Stimulated activated CD8-positive, alpha-beta memory T cell treated with anti-CD3 and anti-CD28 coated beads, Interleukin-7, amount 100 ng/mL, for 48 hours (primary cell): Measurements from ENCODE around the gene GFRA1.

Experiments
- DNase-seq, 2 donors: peaks; one replicate each; pipeline ENCODE4 v3.0.0-alpha.2; 2020; ENCODE audit warnings: low read depth in 1 of 2; ENCODE audit errors: extremely low read depth in 1 of 2

The GFRA1 gene

GRCh38 chr10:116271593-116272439 lies 1.2 kb downstream of the GFRA1 start:
- DNase-seq, result no peak

DNA sequence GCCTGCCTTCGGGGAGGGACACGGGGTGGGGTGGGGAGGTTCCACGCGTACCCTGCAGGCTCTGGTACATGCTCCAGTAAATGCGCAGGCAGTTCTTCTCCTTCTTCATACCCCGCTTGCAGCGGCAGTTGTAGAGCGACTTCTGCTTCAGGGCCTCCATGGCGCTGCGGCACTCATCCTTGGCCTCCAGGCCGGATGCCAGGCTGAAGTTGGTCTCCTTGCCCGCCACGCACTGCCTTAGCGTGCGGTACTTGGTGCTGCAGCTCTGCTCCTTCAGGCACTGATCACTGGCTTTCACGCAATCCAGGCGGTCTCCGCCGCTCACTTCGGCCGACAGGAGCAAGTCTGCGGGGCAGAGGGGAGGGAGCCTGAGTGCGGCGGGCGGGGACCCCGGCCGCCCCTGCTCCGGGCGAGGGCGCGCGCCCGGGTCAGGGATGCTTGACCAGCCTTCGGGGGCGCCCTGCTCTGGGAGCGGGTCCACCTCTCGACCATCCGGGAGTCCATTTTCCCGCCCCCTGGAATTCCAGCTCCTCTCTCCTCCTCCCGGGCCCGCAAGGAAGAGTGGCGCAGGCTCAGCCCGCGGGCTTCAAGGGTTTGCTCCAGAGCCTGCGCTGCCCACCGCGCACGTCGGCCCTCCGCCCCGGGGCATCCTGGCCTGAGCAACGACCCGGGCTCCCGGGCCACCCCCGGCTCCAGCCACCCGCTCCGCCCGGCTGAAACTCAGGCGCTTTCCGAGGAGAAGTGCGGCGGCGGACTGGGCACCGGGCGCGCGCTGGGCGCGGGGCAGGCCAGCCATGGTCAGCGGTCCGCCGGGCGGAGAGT lies 2.0 kb downstream of the GFRA1 start:
- DNase-seq, result no peak

GRCh38 chr10:116270126-116270770 lies 2.8 kb downstream of the GFRA1 start:
- no peak for DNase-seq

GRCh38 chr10:116269619-116270018 lies 3.4 kb downstream of the GFRA1 start:
- DNase-seq, result no peak

DNA sequence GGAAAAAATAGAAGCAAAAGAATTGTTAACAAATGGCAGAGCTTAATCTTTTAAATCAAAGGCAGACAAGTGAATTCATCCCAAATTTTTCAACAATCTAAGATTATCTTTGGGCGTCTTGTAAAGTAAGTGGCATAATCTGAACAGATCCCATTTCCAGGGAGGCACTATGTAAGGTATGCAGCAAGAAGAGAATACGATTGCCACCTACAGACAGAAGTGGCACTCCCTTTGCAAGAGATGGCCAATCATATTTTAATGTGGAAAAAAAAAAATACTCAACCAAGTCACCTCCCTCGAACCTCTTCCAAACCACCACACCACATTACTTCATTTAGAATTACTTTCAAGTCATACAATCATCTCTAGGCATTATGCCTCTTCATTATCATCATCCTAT lies 4.0 kb downstream of the GFRA1 start:
- DNase-seq, result no peak

DNA sequence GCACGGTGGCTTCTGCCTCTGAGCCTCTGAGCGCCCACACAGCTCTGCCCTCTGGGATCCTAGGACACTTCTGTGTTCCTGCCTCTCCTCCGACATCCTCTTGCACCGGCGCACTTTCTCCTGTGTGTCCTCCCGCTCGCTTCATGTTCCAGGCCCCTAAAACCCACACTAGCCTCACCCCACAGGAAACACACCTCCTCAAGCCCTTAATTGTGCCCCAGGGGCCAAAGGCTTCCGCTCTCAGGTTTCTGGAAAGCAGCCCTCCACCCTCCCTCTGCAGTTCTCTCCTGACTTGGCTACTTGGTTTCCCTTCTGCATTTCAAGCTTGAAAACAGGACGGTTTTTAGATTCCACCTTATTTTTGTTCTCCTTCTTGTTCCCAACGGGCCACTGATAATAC lies 7.3 kb downstream of the GFRA1 start:
- no peak for DNase-seq

GRCh38 chr10:116263870-116264655 lies 8.9 kb downstream of the GFRA1 start:
- DNase-seq, result no peak

DNA sequence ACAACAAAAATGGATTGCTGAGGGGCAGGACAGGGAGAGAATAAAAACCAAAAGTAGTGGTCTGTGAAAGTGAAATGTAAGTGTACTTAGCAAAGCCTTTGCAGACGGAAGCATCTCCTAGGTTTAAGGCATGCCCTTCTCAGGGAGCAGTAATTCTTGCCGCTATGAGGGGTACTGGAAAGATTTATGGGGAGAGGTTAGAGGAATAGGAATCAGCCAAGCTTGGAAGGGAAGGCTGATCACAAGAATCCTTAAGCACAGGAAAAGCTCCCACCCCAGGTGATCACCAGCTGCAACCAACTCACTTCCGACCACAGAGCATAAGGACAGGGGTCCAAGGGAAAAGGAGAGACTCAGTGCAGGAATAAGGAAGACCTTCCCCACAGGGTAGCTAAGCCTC lies 10.3 kb downstream of the GFRA1 start:
- DNase-seq, result no peak

DNA sequence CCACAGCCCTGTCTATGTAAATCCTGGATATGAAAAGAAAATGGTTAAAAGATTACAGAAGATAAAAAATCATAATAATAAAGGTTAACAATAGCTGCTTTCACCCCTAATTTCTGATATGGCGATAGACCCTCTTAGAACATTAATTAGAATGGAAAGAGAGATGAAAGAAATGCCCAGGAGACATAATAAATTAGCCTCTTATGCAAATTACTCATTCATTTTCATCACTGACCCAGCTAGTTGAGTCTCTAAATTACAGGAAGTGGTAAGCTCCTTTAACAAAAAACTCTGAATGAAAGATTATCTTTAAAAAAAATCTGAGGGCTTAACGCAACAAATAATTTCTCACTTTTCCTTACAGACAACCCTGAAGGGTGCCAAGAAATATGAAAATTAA lies 12.4 kb downstream of the GFRA1 start:
- DNase-seq, result no peak

DNA sequence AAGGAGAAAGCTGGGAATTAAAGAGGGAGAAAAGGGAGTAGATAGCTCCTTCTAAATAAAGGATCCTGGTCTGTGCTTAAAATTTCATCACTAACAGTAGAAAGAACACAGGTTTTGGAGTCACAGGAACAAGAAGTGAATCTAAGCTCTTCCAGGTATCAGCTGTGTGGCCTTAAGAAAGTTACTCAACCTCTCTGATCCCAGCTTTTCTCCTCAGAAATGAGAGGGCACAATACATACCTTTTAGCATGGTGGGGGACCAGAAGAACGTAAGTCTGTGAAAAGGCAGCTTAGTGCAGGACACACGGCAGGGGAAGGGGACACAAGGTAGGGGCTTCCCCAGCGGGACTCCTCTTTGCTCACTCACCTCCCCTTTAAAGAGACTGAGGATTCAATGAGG lies 13.4 kb downstream of the GFRA1 start:
- no peak for DNase-seq

GRCh38 chr10:116257785-116258184 lies 15.2 kb downstream of the GFRA1 start:
- DNase-seq, result no peak

DNA sequence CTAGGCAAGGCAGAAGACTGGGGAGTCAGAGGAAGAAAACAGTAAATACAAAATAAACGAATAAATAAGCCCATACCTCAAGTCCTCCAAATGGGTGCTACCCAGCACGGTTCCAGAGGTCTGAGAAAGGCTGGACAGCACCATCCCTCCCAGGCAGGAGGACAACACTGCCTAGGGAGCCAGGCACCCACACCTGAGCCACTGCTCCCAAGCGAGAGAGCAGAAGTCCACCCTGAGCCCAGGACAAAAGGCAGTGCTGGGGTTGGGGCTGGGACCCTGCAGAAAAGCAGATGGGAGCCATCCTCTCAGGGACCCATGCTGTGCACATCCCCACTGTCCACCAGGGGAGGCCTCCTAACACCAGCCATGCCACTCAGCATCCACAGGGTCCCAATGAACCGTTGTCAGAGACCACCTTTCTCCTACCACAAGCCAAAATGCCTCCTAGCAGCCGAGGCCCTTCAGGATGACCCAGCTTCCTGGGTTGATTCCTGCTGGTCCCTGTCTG lies 16.2 kb downstream of the GFRA1 start:
- no peak for DNase-seq

DNA sequence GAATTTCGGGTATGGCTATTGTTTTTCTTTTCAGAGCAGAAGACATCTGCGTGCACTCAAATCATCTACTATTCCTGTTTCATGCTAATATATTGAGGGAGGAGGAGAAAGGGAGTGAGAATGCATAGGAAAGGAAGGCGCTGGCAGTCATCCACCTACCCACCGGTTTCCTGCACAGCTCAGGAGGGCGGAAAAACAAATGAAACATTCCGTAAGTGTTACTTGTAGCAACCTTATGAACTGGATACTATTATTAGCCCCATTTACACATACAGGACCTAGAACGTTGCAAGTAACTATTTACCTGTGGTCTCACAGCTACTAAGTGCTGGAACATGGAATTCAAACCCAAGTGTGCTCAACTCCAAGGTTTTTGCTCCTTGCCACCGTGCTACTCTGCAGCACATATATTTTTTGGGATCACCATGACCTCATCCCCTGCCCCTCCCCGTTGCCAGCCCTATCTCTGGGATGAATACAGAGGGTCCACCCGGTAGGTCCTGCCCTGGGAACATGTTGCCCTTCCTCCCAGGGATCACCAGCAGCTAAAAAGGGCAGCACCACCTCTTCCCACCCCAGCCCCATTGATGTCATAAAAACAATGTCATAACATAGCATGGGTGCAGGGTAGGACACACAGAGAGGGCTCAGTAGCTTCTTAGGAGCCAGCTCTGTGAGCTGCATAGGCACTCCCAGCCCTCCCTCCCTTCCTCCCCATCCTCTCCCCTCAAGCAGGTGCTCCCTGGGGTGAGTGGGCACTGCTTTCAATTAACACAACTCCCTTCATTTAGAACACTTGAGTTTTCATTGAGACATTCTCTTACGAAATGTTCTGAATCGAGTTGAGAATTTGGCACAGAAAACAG lies 16.9 kb downstream of the GFRA1 start:
- DNase-seq, result no peak

DNA sequence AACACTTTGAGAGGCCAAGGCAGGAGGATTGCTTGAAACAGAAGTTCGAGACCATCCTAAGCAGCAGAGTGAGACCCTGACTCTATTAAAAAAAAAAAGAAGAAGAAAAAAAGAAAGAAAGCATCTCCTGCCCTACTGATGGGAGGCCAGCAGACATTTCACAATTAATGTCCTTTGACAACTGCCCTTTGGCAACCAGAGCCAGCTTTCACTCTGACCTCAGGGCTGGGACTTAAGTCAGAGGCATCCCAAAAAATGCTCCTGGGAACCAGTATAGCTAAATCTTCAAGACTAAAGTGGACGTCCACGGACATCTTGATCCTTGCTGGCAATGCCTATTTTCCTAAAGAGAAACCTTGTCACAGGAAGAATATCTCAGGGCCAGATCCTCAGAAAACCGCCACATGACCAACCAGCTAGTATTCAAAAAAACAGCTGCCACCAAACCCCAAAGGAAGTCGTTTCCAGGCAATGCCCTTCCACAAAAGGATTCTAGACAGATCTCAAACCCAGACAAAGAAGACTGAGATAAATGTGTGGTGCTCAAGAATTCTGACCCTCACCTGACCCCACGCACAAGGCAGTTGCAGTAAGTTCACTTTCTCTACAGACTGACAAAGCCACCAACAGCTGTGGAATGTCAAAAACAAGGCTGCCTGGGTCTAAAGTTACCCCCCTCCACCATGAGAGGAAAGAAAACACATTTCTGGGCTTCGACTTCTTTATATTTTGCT lies 18.4 kb downstream of the GFRA1 start:
- no peak for DNase-seq

DNA sequence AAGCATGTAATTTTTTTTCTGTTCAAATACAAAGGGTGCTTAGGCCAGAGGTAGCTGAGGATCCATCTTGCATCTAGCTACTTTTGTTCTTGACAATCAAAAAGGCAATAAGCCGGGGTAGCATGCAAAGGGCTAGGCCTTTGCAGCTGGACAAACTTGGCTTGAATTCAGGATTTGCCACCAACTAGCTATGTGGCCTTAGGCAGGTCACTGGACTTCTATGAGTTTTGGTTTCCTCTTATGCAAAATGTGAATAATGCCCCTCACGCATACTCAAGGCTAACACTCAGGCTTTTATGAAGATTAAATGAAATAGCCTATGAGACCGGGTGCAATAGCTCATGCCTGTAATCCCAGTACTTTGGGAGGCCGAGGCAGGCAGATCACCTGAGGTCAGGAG lies 19.3 kb downstream of the GFRA1 start:
- DNase-seq, result no peak

DNA sequence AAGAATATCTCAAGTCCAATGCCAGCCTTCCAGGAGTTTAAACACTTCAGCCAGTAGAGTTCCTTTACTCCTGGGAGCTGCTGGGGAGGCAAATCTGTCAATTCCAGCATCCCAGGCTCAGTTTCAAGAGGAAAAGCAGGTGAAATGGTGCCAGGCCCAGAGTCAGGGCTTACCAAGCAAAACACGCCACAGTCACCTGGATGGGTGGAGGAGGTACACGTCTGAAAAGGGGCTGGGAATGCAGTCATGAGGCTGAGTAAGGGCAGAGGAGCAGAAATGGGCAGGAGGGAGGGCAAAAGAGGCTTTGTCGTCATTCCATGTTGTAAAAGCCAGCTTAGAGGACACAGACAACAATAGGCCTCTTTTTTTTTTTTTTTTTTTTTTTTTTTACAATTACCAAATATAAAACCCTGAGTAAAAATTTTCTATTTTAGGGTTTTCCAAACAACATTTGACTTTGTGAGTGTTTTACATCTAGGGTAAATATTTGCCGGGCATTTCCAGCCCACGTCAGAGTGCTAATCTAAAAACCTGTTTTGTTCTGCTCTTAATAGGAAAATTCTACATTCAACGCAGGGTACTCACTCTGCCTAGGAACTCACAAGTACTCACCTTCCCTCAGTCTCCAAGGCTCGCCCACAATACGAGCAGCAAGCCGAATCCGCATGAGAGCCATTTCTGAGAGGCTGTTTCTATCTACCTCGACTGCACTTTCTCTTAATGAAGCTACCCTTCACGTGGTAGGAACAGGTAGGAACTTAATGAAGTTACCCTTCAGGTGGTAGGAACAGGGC lies 21.2 kb downstream of the GFRA1 start:
- DNase-seq, result no peak

DNA sequence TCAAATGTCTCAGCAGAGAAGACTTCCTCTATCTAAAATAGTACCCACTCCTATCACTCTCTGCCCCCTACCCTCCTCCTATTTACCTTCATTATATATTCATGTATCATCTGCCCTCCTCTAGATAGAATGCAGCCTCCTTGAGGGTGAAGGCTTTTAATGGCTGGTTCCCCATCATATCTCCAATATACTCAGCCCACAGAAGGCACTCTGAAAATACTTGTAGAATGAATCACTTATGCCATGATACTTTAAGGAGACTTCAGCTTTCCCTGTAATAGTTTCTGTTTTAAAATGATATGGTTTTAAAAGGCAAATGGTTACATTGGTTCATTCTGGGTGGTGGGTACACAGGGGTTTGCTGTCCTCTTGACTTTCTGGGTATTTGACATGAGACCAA lies 25.3 kb downstream of the GFRA1 start:
- DNase-seq, result no peak

GRCh38 chr10:116246263-116246662 lies 26.7 kb downstream of the GFRA1 start:
- DNase-seq, result no peak
